Measurements from ENCODE around the gene STBD1. TPM values are rescaled to one million over a fixed set of nuclear protein-coding genes. Genes with fewer than 3 reads are reported as not detected.

Gene STBD1
- total RNA-seq, 1 experiment from 2014 or later = 4.9 TPM

DNA sequence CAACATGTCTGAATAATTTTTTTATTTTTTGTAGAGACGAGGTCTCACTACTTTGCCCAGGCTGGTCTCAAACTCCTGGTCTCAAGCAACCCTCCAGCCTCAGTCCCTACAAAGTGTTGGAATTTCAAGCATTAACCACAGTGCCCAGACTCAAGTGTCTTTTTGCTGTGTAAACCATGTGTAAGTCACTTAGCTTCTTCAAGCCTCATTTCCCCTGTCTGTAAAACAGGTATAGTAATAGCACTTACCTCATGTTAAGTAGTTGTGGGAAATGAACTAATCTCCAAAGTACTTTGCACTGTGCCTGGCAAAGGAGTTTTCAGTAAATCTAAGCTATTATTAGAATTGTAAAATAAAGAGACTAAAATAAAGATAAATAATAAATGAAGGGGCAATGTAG lies 35.7 kb downstream of the STBD1 start:
- DNase-seq (ENCODE audit: low read depth, low spot score) = no peak
- no peaks in the 10 kb centered on the region for H3K27me3 ChIP-seq (ENCODE audit: control insufficient read depth, insufficient read depth, low read length)
- H3K9me3 ChIP-seq (ENCODE audit: control insufficient read depth, insufficient read depth, low read depth, low read length) = no peaks in the 10 kb centered on the region
- in situ Hi-C loops (cut with HindIII; ENCODE audit: low pct_unique_long_range_greater_than_20kb, low sequenced_read_pairs) = no loop called here
- ChIA-PET POLR2A (no interaction called here), CTCF (no interaction called here)
- intact Hi-C loops (cut with micrococcal nuclease; ENCODE audit: unreplicated experiment) = no loop called here
- BruUV-seq (replicated peaks) = no TSS peak
- no peaks in the 10 kb centered on the region for H3K36me3 ChIP-seq (ENCODE audit: control insufficient read depth, insufficient read depth, low read length)
- no peak overlapping the region for H3K4me3 ChIP-seq (ENCODE audit: low read depth in 2 of 2, low read length in 2 of 2)
- TF ChIP-seq TCF7L2 (IDR thresholded peaks at IDR 0.05; ENCODE audit: low read depth, low read length) = no peak
- no peak for TF ChIP-seq POLR2AphosphoS5 (IDR thresholded peaks at IDR 0.05; ENCODE audit: low read depth, low read length)
- TF ChIP-seq, protein P1, sequence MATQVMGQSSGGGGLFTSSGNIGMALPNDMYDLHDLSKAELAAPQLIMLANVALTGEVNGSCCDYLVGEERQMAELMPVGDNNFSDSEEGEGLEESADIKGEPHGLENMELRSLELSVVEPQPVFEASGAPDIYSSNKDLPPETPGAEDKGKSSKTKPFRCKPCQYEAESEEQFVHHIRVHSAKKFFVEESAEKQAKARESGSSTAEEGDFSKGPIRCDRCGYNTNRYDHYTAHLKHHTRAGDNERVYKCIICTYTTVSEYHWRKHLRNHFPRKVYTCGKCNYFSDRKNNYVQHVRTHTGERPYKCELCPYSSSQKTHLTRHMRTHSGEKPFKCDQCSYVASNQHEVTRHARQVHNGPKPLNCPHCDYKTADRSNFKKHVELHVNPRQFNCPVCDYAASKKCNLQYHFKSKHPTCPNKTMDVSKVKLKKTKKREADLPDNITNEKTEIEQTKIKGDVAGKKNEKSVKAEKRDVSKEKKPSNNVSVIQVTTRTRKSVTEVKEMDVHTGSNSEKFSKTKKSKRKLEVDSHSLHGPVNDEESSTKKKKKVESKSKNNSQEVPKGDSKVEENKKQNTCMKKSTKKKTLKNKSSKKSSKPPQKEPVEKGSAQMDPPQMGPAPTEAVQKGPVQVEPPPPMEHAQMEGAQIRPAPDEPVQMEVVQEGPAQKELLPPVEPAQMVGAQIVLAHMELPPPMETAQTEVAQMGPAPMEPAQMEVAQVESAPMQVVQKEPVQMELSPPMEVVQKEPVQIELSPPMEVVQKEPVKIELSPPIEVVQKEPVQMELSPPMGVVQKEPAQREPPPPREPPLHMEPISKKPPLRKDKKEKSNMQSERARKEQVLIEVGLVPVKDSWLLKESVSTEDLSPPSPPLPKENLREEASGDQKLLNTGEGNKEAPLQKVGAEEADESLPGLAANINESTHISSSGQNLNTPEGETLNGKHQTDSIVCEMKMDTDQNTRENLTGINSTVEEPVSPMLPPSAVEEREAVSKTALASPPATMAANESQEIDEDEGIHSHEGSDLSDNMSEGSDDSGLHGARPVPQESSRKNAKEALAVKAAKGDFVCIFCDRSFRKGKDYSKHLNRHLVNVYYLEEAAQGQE (IDR thresholded peaks at IDR 0.05; ENCODE audit: insufficient read depth in 1 of 2, low read depth in 2 of 2, low read length in 1 of 2) = no peak
- TF ChIP-seq, protein P2, sequence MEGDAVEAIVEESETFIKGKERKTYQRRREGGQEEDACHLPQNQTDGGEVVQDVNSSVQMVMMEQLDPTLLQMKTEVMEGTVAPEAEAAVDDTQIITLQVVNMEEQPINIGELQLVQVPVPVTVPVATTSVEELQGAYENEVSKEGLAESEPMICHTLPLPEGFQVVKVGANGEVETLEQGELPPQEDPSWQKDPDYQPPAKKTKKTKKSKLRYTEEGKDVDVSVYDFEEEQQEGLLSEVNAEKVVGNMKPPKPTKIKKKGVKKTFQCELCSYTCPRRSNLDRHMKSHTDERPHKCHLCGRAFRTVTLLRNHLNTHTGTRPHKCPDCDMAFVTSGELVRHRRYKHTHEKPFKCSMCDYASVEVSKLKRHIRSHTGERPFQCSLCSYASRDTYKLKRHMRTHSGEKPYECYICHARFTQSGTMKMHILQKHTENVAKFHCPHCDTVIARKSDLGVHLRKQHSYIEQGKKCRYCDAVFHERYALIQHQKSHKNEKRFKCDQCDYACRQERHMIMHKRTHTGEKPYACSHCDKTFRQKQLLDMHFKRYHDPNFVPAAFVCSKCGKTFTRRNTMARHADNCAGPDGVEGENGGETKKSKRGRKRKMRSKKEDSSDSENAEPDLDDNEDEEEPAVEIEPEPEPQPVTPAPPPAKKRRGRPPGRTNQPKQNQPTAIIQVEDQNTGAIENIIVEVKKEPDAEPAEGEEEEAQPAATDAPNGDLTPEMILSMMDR (IDR thresholded peaks at IDR 0.05) = no peak
- no peak for TF ChIP-seq SIN3A (IDR thresholded peaks at IDR 0.05; ENCODE audit: borderline replicate concordance, insufficient read depth, low read depth, low read length)
- ATAC-seq = no peak
- H3K27ac ChIP-seq (ENCODE audit: low read length) = no peak overlapping the region
- H3K4me1 ChIP-seq (ENCODE audit: control insufficient read depth, insufficient read depth, low read length) = no peaks in the 10 kb centered on the region

DNA sequence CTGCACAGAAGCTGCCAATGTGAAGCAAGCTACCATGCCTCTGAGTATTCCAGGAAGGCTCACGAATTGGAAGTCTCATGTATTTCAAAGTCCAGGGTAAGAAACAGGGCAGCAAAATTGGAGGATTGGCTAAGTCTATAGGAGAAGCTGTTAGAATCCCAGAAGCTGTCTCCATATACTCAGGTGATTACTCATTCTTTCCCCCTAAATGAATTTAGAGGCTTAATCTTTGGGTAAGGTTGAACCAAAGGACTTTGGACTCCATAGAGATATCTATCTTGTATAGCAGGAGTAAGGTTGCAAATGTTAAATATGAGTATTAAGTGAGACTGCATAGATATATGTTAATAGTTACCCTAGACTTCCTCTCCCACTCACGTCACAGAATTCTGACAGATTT lies 36.3 kb downstream of the STBD1 start:
- no peaks in the 10 kb centered on the region for H3K36me3 ChIP-seq (ENCODE audit: control insufficient read depth, insufficient read depth, low read length)
- DNase-seq (ENCODE audit: low read depth, low spot score) = no peak
- ChIA-PET CTCF (no interaction called here), POLR2A (no interaction called here)
- no peak overlapping the region for H3K27ac ChIP-seq (ENCODE audit: low read length)
- BruUV-seq (replicated peaks) = no TSS peak
- ATAC-seq = no peak
- no peaks in the 10 kb centered on the region for H3K4me1 ChIP-seq (ENCODE audit: control insufficient read depth, insufficient read depth, low read length)
- intact Hi-C loops (cut with micrococcal nuclease; ENCODE audit: unreplicated experiment) (no loop called here), in situ Hi-C loops (cut with HindIII; ENCODE audit: low pct_unique_long_range_greater_than_20kb, low sequenced_read_pairs) (no loop called here)
- no peaks in the 10 kb centered on the region for H3K27me3 ChIP-seq (ENCODE audit: control insufficient read depth, insufficient read depth, low read length)
- no peaks in the 10 kb centered on the region for H3K9me3 ChIP-seq (ENCODE audit: control insufficient read depth, insufficient read depth, low read depth, low read length)
- H3K4me3 ChIP-seq (ENCODE audit: low read depth in 2 of 2, low read length in 2 of 2) = no peak overlapping the region
- TF ChIP-seq, protein P1 (IDR thresholded peaks at IDR 0.05; ENCODE audit: insufficient read depth in 1 of 2, low read depth in 2 of 2, low read length in 1 of 2) = no peak
- TF ChIP-seq, protein P2 (IDR thresholded peaks at IDR 0.05) = no peak
- no peak for TF ChIP-seq SIN3A (IDR thresholded peaks at IDR 0.05; ENCODE audit: borderline replicate concordance, insufficient read depth, low read depth, low read length)
- TF ChIP-seq POLR2AphosphoS5 (IDR thresholded peaks at IDR 0.05; ENCODE audit: low read depth, low read length) = no peak
- TF ChIP-seq TCF7L2 (IDR thresholded peaks at IDR 0.05; ENCODE audit: low read depth, low read length) = no peak

All from Panc1 (cell line).